GM12873 (cell line): ENCODE measurements around the gene CFHR5.

ENCODE experiments used
- CTCF ChIP-seq: IDR thresholded peaks from 2 replicates; pipeline ENCODE4 v1.5.1; 2012; ENCODE audit warnings: low read depth, mild to moderate bottlenecking, moderate library complexity, low read length, control low read depth; ENCODE audit not compliant: insufficient read depth; ENCODE audit errors: missing control alignments

CFHR5 gene

GRCh38 chr1:197027359-197027758 lies 50.0 kb downstream of the CFHR5 start:
- TF ChIP-seq CTCF, result no peak

- TF ChIP-seq CTCF, result no peak
Observed at GRCh38 chr1:197029749-197030148, 52.4 kb downstream of the CFHR5 start.

- no peak for TF ChIP-seq CTCF
Observed at GRCh38 chr1:197036861-197037260, 59.5 kb downstream of the CFHR5 start.

GRCh38 chr1:197041486-197042353 lies 64.4 kb downstream of the CFHR5 start:
- no peak for TF ChIP-seq CTCF

- no peak for TF ChIP-seq CTCF
Observed at GRCh38 chr1:197042676-197043341, 65.5 kb downstream of the CFHR5 start.

GRCh38 chr1:197049100-197049499 lies 71.7 kb downstream of the CFHR5 start:
- no peak for TF ChIP-seq CTCF
